Type B pancreatic cell (in vitro differentiated cells): ENCODE data around the gene TRABD. TPM values are rescaled to one million over a fixed set of nuclear protein-coding genes. Genes with fewer than 3 reads are reported as not detected.

Source experiments
- DNase-seq: peaks from one replicate; pipeline ENCODE4 v3.0.0; 2021; ENCODE audit warnings: mixed read lengths; ENCODE audit not compliant: unreplicated experiment; ENCODE audit errors: extremely low spot score
- H3K27ac Mint-ChIP-seq: 2 replicates; pipeline ENCODE4 v1.8.0; 2021; ENCODE audit warnings: mild to moderate bottlenecking, mixed read lengths
- H3K27me3 Mint-ChIP-seq: 2 replicates; pipeline ENCODE4 v1.8.0; 2021; ENCODE audit warnings: mixed read lengths
- H3K36me3 Mint-ChIP-seq: 2 replicates; pipeline ENCODE4 v1.8.0; 2021; ENCODE audit warnings: mixed read lengths
- H3K4me1 Mint-ChIP-seq: one replicate; pipeline ENCODE4 v1.8.0; 2021; ENCODE audit warnings: mixed read lengths; ENCODE audit not compliant: unreplicated experiment
- H3K4me3 Mint-ChIP-seq: 2 replicates; pipeline ENCODE4 v1.8.0; 2021; ENCODE audit warnings: mild to moderate bottlenecking, mixed read lengths
- H3K9me3 Mint-ChIP-seq: 2 replicates; pipeline ENCODE4 v1.8.0; 2021; ENCODE audit warnings: mixed read lengths
- CTCF ChIP-seq: fragments of 200-600 bp; sonication (generic); conservative IDR thresholded peaks from 2 replicates; pipeline ENCODE4 v1.5.0; 2021; ENCODE audit warnings: antibody characterized with exemption, mild to moderate bottlenecking
- total RNA-seq: library from RNA; stranded (reverse); gene quantifications from 2 replicates; pipeline ENCODE4 v1.2.1, GENCODE V29; 2021; ENCODE audit warnings: low replicate concordance

Gene TRABD
- total RNA-seq, 1 donor from 2014 or later: 37.7 TPM

- no peak for DNase-seq
- H3K27ac Mint-ChIP-seq: no peak overlapping the region
- no peaks in the 10 kb centered on the region for H3K9me3 Mint-ChIP-seq
- H3K27me3 Mint-ChIP-seq: no peaks in the 10 kb centered on the region
- TF ChIP-seq CTCF: no peak
- H3K4me1 Mint-ChIP-seq: peaks cover 21% of the 10 kb centered on the region
- peaks cover 24% of the 10 kb centered on the region for H3K36me3 Mint-ChIP-seq
- no peak overlapping the region for H3K4me3 Mint-ChIP-seq
These were observed 20.3 kb downstream of the TRABD start for GRCh38 chr22:50205781-50206569.

GRCh38 chr22:50206599-50206998 lies 20.9 kb downstream of the TRABD start:
- Mint-ChIP-seq H3K9me3 (no peaks in the 10 kb centered on the region), H3K27ac (no peak overlapping the region), H3K4me1 (peaks cover 21% of the 10 kb centered on the region), H3K4me3 (no peak overlapping the region), H3K27me3 (no peaks in the 10 kb centered on the region), H3K36me3 (peaks cover 24% of the 10 kb centered on the region)
- DNase-seq: no peak
- peak; percentile 72 for TF ChIP-seq CTCF

GRCh38 chr22:50207383-50208140 lies 21.8 kb downstream of the TRABD start:
- DNase-seq: no peak
- Mint-ChIP-seq H3K9me3 (no peaks in the 10 kb centered on the region), H3K36me3 (peaks cover 24% of the 10 kb centered on the region), H3K4me3 (no peak overlapping the region), H3K27me3 (no peaks in the 10 kb centered on the region), H3K4me1 (peaks cover 14% of the 10 kb centered on the region), H3K27ac (no peak overlapping the region)
- TF ChIP-seq CTCF: no peak

- H3K4me1 Mint-ChIP-seq: peaks cover 12% of the 10 kb centered on the region
- no peak for TF ChIP-seq CTCF
- peaks cover 29% of the 10 kb centered on the region for H3K36me3 Mint-ChIP-seq
- no peak overlapping the region for H3K27ac Mint-ChIP-seq
- DNase-seq: no peak
- H3K9me3 Mint-ChIP-seq: no peaks in the 10 kb centered on the region
- H3K27me3 Mint-ChIP-seq: no peaks in the 10 kb centered on the region
- H3K4me3 Mint-ChIP-seq: no peak overlapping the region
These were observed 22.8 kb downstream of the TRABD start for GRCh38 chr22:50208430-50208938.

GRCh38 chr22:50208939-50209892 lies 23.5 kb downstream of the TRABD start:
- DNase-seq: no peak
- no peaks in the 10 kb centered on the region for H3K9me3 Mint-ChIP-seq
- H3K4me1 Mint-ChIP-seq: peaks cover 12% of the 10 kb centered on the region
- no peak for TF ChIP-seq CTCF
- no peaks in the 10 kb centered on the region for H3K27me3 Mint-ChIP-seq
- H3K36me3 Mint-ChIP-seq: peaks cover 24% of the 10 kb centered on the region
- H3K4me3 Mint-ChIP-seq: no peak overlapping the region
- H3K27ac Mint-ChIP-seq: peak overlapping the region; percentile 12
